Measurements from ENCODE around the gene SCYL1.

Gene SCYL1

GRCh38 chr11:65549096-65549495 is 24.2 kb downstream of the SCYL1 start:
- Histone ChIP-seq H3K27ac (no peak overlapping the region), H3K27me3 (ENCODE audit: insufficient read depth, low read depth, severe bottlenecking) (no peaks in the 10 kb centered on the region), H3K4me3 (ENCODE audit: low read depth, low read length) (no peak overlapping the region), H3K9me3 (ENCODE audit: severe bottlenecking) (no peaks in the 10 kb centered on the region), H3K36me3 (no peaks in the 10 kb centered on the region)
- no peak for DNase-seq
- TF ChIP-seq CTCF (IDR thresholded peaks at IDR 0.05; ENCODE audit: low read depth, low read length) = no peak

GRCh38 chr11:65551572-65552387 is 26.9 kb downstream of the SCYL1 start:
- H3K27ac ChIP-seq = peak overlapping the region; percentile 51
- DNase-seq = peak; percentile 83
- no peaks in the 10 kb centered on the region for H3K9me3 ChIP-seq (ENCODE audit: severe bottlenecking)
- TF ChIP-seq CTCF (IDR thresholded peaks at IDR 0.05; ENCODE audit: low read depth, low read length) = peak; percentile 85
- H3K36me3 ChIP-seq = no peaks in the 10 kb centered on the region
- no peak overlapping the region for H3K4me3 ChIP-seq (ENCODE audit: low read depth, low read length)
- H3K27me3 ChIP-seq (ENCODE audit: insufficient read depth, low read depth, severe bottlenecking) = no peaks in the 10 kb centered on the region

GRCh38 chr11:65552388-65552951 is 27.6 kb downstream of the SCYL1 start:
- Histone ChIP-seq H3K27ac (peak overlapping the region; percentile 51), H3K4me3 (ENCODE audit: low read depth, low read length) (no peak overlapping the region), H3K27me3 (ENCODE audit: insufficient read depth, low read depth, severe bottlenecking) (no peaks in the 10 kb centered on the region), H3K36me3 (no peaks in the 10 kb centered on the region), H3K9me3 (ENCODE audit: severe bottlenecking) (no peaks in the 10 kb centered on the region)
- peak; percentile 69 for DNase-seq
- TF ChIP-seq CTCF (IDR thresholded peaks at IDR 0.05; ENCODE audit: low read depth, low read length) = no peak

- no peaks in the 10 kb centered on the region for H3K36me3 ChIP-seq
- TF ChIP-seq CTCF (IDR thresholded peaks at IDR 0.05; ENCODE audit: low read depth, low read length) = no peak
- no peaks in the 10 kb centered on the region for H3K9me3 ChIP-seq (ENCODE audit: severe bottlenecking)
- H3K27ac ChIP-seq = no peak overlapping the region
- H3K4me3 ChIP-seq (ENCODE audit: low read depth, low read length) = no peak overlapping the region
- H3K27me3 ChIP-seq (ENCODE audit: insufficient read depth, low read depth, severe bottlenecking) = no peaks in the 10 kb centered on the region
- no peak for DNase-seq
Observed at GRCh38 chr11:65553301-65554001, 28.6 kb downstream of the SCYL1 start.

- TF ChIP-seq CTCF (IDR thresholded peaks at IDR 0.05; ENCODE audit: low read depth, low read length) = no peak
- Histone ChIP-seq H3K9me3 (ENCODE audit: severe bottlenecking) (no peaks in the 10 kb centered on the region), H3K27me3 (ENCODE audit: insufficient read depth, low read depth, severe bottlenecking) (no peaks in the 10 kb centered on the region), H3K36me3 (no peaks in the 10 kb centered on the region), H3K27ac (no peak overlapping the region), H3K4me3 (ENCODE audit: low read depth, low read length) (no peak overlapping the region)
- DNase-seq = no peak
Observed at GRCh38 chr11:65554057-65554818, 29.4 kb downstream of the SCYL1 start.
